Activated T-helper 1 cell treated with anti-CD3 and anti-CD28 coated beads, Interleukin-12 subunit alpha, Interleukin-12 subunit beta, Interleukin-2, Interleukin-4 antibody, amounts not matched to agents 30 ng/mL and 10 ng/mL and 1 ng/mL, durations not matched to agents 14 hours and 24 hours and 36 hours (primary cell): Measurements from ENCODE around the gene ELMOD1. TPM values are rescaled to one million over a fixed set of nuclear protein-coding genes. Genes with fewer than 3 reads are reported as not detected.
A peak's percentile ranks its signal among the peaks of the same experiment; 100 is the strongest.
"Not testable (repeated sequence)": the region's sequence is repeated elsewhere in the genome, so short reads cannot be mapped to it uniquely, and the experiment has no call there.

Source experiments
- DNase-seq: peaks from one replicate; pipeline ENCODE4 v3.0.0; 2021; ENCODE audit warnings: low spot score
- H3K27ac Mint-ChIP-seq: one replicate; pipeline ENCODE4 v1.8.0; 2021; ENCODE audit warnings: mild to moderate bottlenecking, mixed read lengths
- H3K27me3 Mint-ChIP-seq: one replicate; pipeline ENCODE4 v1.8.0; 2022; ENCODE audit warnings: mild to moderate bottlenecking, moderate library complexity, mixed read lengths; ENCODE audit not compliant: insufficient read depth
- H3K36me3 Mint-ChIP-seq: one replicate; pipeline ENCODE4 v1.8.0; 2021; ENCODE audit warnings: low read depth, mixed read lengths
- H3K4me1 Mint-ChIP-seq: one replicate; pipeline ENCODE4 v1.8.0; 2021; ENCODE audit warnings: low read depth, mixed read lengths
- H3K4me3 Mint-ChIP-seq: one replicate; pipeline ENCODE4 v1.8.0; 2021; ENCODE audit warnings: mild to moderate bottlenecking, moderate library complexity, mixed read lengths
- H3K9me3 Mint-ChIP-seq: one replicate; pipeline ENCODE4 v1.8.0; 2021; ENCODE audit warnings: mixed read lengths
- intact Hi-C: fragments of 100-400 bp; cut with micrococcal nuclease; formaldehyde crosslinking; loops from one replicate; pipeline ENCODE4 v1.15.1; 2024
- total RNA-seq: library from RNA; stranded (reverse); gene quantifications from 2 replicates; pipeline ENCODE4 v1.2.3, GENCODE V29; 2022

Gene ELMOD1
- total RNA-seq, 1 donor from 2014 or later: not detected

GRCh38 chr11:107565955-107566501, 24.9 kb upstream of the ELMOD1 start:
- not testable (repeated sequence) for DNase-seq, H3K9me3 Mint-ChIP-seq, H3K27me3 Mint-ChIP-seq, H3K36me3 Mint-ChIP-seq
- peaks cover 50% of the 10 kb centered on the region for H3K4me1 Mint-ChIP-seq
- intact Hi-C loops: loop anchor here (1.0 to 10.0 kb wide), 13 partner anchors 10 to 1481 kb away; partner anchors contain the start of genes ACAT1, ATM, C11orf65 and CUL5
- peak overlapping the region; percentile 99 for H3K4me3 Mint-ChIP-seq
- H3K27ac Mint-ChIP-seq: peak overlapping the region; percentile 98

- Mint-ChIP-seq H3K9me3 (no peaks in the 10 kb centered on the region), H3K4me3 (peak overlapping the region; percentile 99), H3K36me3 (peaks cover 3% of the 10 kb centered on the region), H3K4me1 (peaks cover 44% of the 10 kb centered on the region), H3K27ac (no peak overlapping the region), H3K27me3 (peaks cover under 1% of the 10 kb centered on the region)
- intact Hi-C loops: loop anchor here (5.0 to 10.0 kb wide), 5 partner anchors 441 to 1482 kb away; partner anchors contain the start of genes ACAT1, ATM, CUL5 and NPAT
- DNase-seq: no peak
Observed at GRCh38 chr11:107566569-107566968, 24.4 kb upstream of the ELMOD1 start.

- Mint-ChIP-seq H3K4me1 (peaks cover 31% of the 10 kb centered on the region), H3K27me3 (peaks cover 2% of the 10 kb centered on the region), H3K36me3 (no peaks in the 10 kb centered on the region), H3K27ac (no peak overlapping the region), H3K4me3 (peak overlapping the region; percentile 15), H3K9me3 (no peaks in the 10 kb centered on the region)
- intact Hi-C loops: loop anchor here (5.0 to 10.0 kb wide), 5 partner anchors 439 to 1483 kb away; partner anchors contain the start of genes ACAT1, ATM, CUL5 and NPAT
- no peak for DNase-seq
Observed at GRCh38 chr11:107567739-107568335, 23.1 kb upstream of the ELMOD1 start.

GRCh38 chr11:107570015-107570414, 20.9 kb upstream of the ELMOD1 start:
- Mint-ChIP-seq H3K36me3 (no peaks in the 10 kb centered on the region), H3K4me3 (no peak overlapping the region), H3K27ac (no peak overlapping the region)

GRCh38 chr11:107573438-107573837, 17.5 kb upstream of the ELMOD1 start:
- H3K4me3 Mint-ChIP-seq: no peak overlapping the region
- H3K4me1 Mint-ChIP-seq: no peaks in the 10 kb centered on the region
- H3K27ac Mint-ChIP-seq: no peak overlapping the region
- H3K36me3 Mint-ChIP-seq: no peaks in the 10 kb centered on the region
- no peaks in the 10 kb centered on the region for H3K9me3 Mint-ChIP-seq
- peaks cover 4% of the 10 kb centered on the region for H3K27me3 Mint-ChIP-seq
- intact Hi-C loops: no loop called here
- DNase-seq: no peak

More at GRCh38 chr11:107570015-107570414, 20.9 kb upstream of the ELMOD1 start:
- no peaks in the 10 kb centered on the region for H3K9me3 Mint-ChIP-seq
- no peak for DNase-seq
- H3K27me3 Mint-ChIP-seq: peaks cover 4% of the 10 kb centered on the region
- H3K4me1 Mint-ChIP-seq: peaks cover 10% of the 10 kb centered on the region
- intact Hi-C loops: no loop called here

GRCh38 chr11:107576497-107577345, 14.2 kb upstream of the ELMOD1 start:
- H3K27me3 Mint-ChIP-seq, H3K4me1 Mint-ChIP-seq, DNase-seq, H3K36me3 Mint-ChIP-seq, H3K4me3 Mint-ChIP-seq, H3K27ac Mint-ChIP-seq, H3K9me3 Mint-ChIP-seq: not testable (repeated sequence)
- intact Hi-C loops: loop anchor here (1.0 to 2.0 kb wide), 7 partner anchors 11 to 1079 kb away; partner anchors contain the start of gene ALKBH8

- DNase-seq: no peak
- Mint-ChIP-seq H3K27me3 (peaks cover 7% of the 10 kb centered on the region), H3K4me1 (no peaks in the 10 kb centered on the region), H3K4me3 (no peak overlapping the region), H3K36me3 (no peaks in the 10 kb centered on the region), H3K9me3 (peaks cover 6% of the 10 kb centered on the region), H3K27ac (no peak overlapping the region)
- intact Hi-C loops: loop anchor here (2.0 kb wide), 1 partner anchor 321 kb away; no protein-coding TSS in a partner anchor
Observed at GRCh38 chr11:107577346-107577711, 13.6 kb upstream of the ELMOD1 start.

- H3K4me1 Mint-ChIP-seq, H3K9me3 Mint-ChIP-seq, H3K4me3 Mint-ChIP-seq, DNase-seq, H3K27ac Mint-ChIP-seq, H3K36me3 Mint-ChIP-seq, H3K27me3 Mint-ChIP-seq, intact Hi-C loops: not testable (repeated sequence)
Observed at GRCh38 chr11:107579169-107579568, 11.8 kb upstream of the ELMOD1 start.

- Mint-ChIP-seq H3K36me3 (no peaks in the 10 kb centered on the region), H3K9me3 (peaks cover 6% of the 10 kb centered on the region), H3K27ac (no peak overlapping the region), H3K4me3 (no peak overlapping the region), H3K4me1 (no peaks in the 10 kb centered on the region), H3K27me3 (peaks cover 8% of the 10 kb centered on the region)
- intact Hi-C loops: no loop called here
- no peak for DNase-seq
Observed at GRCh38 chr11:107581147-107581546, 9.8 kb upstream of the ELMOD1 start.

GRCh38 chr11:107583629-107584195, 7.2 kb upstream of the ELMOD1 start:
- H3K27ac Mint-ChIP-seq: no peak overlapping the region
- peaks cover 31% of the 10 kb centered on the region for H3K27me3 Mint-ChIP-seq
- no peak overlapping the region for H3K4me3 Mint-ChIP-seq
- H3K36me3 Mint-ChIP-seq: no peaks in the 10 kb centered on the region
- no peaks in the 10 kb centered on the region for H3K4me1 Mint-ChIP-seq
- no peak for DNase-seq
- H3K9me3 Mint-ChIP-seq: peaks cover 10% of the 10 kb centered on the region
- intact Hi-C loops: no loop called here

- H3K9me3 Mint-ChIP-seq: peaks cover 4% of the 10 kb centered on the region
- H3K4me1 Mint-ChIP-seq: peaks cover 20% of the 10 kb centered on the region
- no peak overlapping the region for H3K4me3 Mint-ChIP-seq
- intact Hi-C loops: no loop called here
- no peak for DNase-seq
- H3K27me3 Mint-ChIP-seq: peaks cover 60% of the 10 kb centered on the region
- H3K27ac Mint-ChIP-seq: no peak overlapping the region
- H3K36me3 Mint-ChIP-seq: peaks cover 3% of the 10 kb centered on the region
Observed at GRCh38 chr11:107587306-107587979, 3.5 kb upstream of the ELMOD1 start.
